Astrocyte (in vitro differentiated cells and primary cell): ENCODE measurements around the gene KCNH6. TPM values are rescaled to one million over a fixed set of nuclear protein-coding genes. Genes with fewer than 3 reads are reported as not detected.

Experiments
- DNase-seq: peaks from one replicate; pipeline ENCODE4 v3.0.0-alpha.2; 2010; ENCODE audit warnings: low read depth
- FAIRE-seq: peaks from 2 replicates; lab custom pipeline; 2011; peaks lifted over from hg19 to GRCh38; lab: Jason Lieb, UNC
- H2AFZ ChIP-seq: 2 replicates; pipeline ENCODE4 v1.6.0; 2012; ENCODE audit warnings: low read depth, low read length, inconsistent platforms
- H3K27ac ChIP-seq: 2 replicates; pipeline ENCODE4 v1.5.1; 2011; ENCODE audit warnings: low read depth, low read length, inconsistent platforms
- H3K27me3 ChIP-seq: 2 replicates; pipeline ENCODE4 v1.6.0; 2011; ENCODE audit warnings: low read length, inconsistent platforms; ENCODE audit not compliant: insufficient read depth
- H3K36me3 ChIP-seq: 2 replicates; pipeline ENCODE4 v1.5.1; 2011; ENCODE audit warnings: low read length, inconsistent platforms; ENCODE audit not compliant: insufficient read depth
- H3K4me1 ChIP-seq: 2 replicates; pipeline ENCODE4 v1.5.1; 2011; ENCODE audit warnings: low read length, inconsistent platforms; ENCODE audit not compliant: insufficient read depth
- H3K4me2 ChIP-seq: 2 replicates; pipeline ENCODE4 v1.6.0; 2012; ENCODE audit warnings: low read length, inconsistent platforms
- H3K4me3 ChIP-seq: 2 replicates; pipeline ENCODE4 v1.5.1; 2011; ENCODE audit warnings: low read depth, mild to moderate bottlenecking, low read length, inconsistent platforms; ENCODE audit not compliant: insufficient read depth
- H3K79me2 ChIP-seq: 2 replicates; pipeline ENCODE4 v1.6.0; 2012; ENCODE audit warnings: mild to moderate bottlenecking, low read length, inconsistent platforms; ENCODE audit not compliant: insufficient read depth
- H3K9ac ChIP-seq: 2 replicates; pipeline ENCODE4 v1.6.0; 2012; ENCODE audit warnings: mild to moderate bottlenecking, low read length, inconsistent platforms
- H3K9me3 ChIP-seq: 2 replicates; pipeline ENCODE4 v1.5.1; 2012; ENCODE audit warnings: low read depth, mild to moderate bottlenecking, low read length, inconsistent platforms; ENCODE audit not compliant: insufficient read depth
- H4K20me1 ChIP-seq: 2 replicates; pipeline ENCODE4 v1.6.0; 2012; ENCODE audit warnings: low read length, inconsistent platforms; ENCODE audit not compliant: insufficient read depth
- H3K27ac Mint-ChIP-seq: one replicate; pipeline ENCODE4 v1.8.0; 2021; ENCODE audit warnings: mild to moderate bottlenecking, mixed read lengths; ENCODE audit not compliant: unreplicated experiment
- H3K27me3 Mint-ChIP-seq: one replicate; pipeline ENCODE4 v1.8.0; 2021; ENCODE audit warnings: low read depth, mixed read lengths; ENCODE audit not compliant: unreplicated experiment
- H3K36me3 Mint-ChIP-seq: one replicate; pipeline ENCODE4 v1.8.0; 2021; ENCODE audit warnings: low read depth, mixed read lengths; ENCODE audit not compliant: unreplicated experiment
- H3K4me1 Mint-ChIP-seq: one replicate; pipeline ENCODE4 v1.8.0; 2021; ENCODE audit warnings: low read depth, mixed read lengths; ENCODE audit not compliant: unreplicated experiment
- H3K4me3 Mint-ChIP-seq: one replicate; pipeline ENCODE4 v1.8.0; 2021; ENCODE audit warnings: mild to moderate bottlenecking, moderate library complexity, mixed read lengths; ENCODE audit not compliant: unreplicated experiment
- H3K9me3 Mint-ChIP-seq: one replicate; pipeline ENCODE4 v1.8.0; 2021; ENCODE audit warnings: mild to moderate bottlenecking, mixed read lengths; ENCODE audit not compliant: unreplicated experiment
- EZH2 ChIP-seq: IDR thresholded peaks from 2 replicates; pipeline ENCODE4 v1.6.1; 2012; ENCODE audit warnings: mild to moderate bottlenecking, low read length, inconsistent platforms; ENCODE audit not compliant: insufficient read depth
- total RNA-seq: library from RNA; stranded (reverse); gene quantifications from 2 replicates; pipeline ENCODE4 v1.2.1, GENCODE V29; 2021
- TF ChIP-seq, protein P1 (sequence below): IDR thresholded peaks from 2 replicates; pipeline ENCODE4 v1.5.1; 2011; ENCODE audit warnings: low read depth, mild to moderate bottlenecking, inconsistent platforms, low read length, moderate library complexity; ENCODE audit not compliant: insufficient read depth

Gene KCNH6
- total RNA-seq, 1 donor from 2014 or later = not detected

GRCh38 chr17:63537001-63537400 lies 13.8 kb downstream of the KCNH6 start:
- Mint-ChIP-seq H3K4me1 (no peaks in the 10 kb centered on the region), H3K9me3 (peaks cover 5% of the 10 kb centered on the region), H3K36me3 (no peaks in the 10 kb centered on the region), H3K27me3 (peaks cover 65% of the 10 kb centered on the region), H3K4me3 (no peak overlapping the region), H3K27ac (no peak overlapping the region)
- Histone ChIP-seq H3K4me3 (no peak overlapping the region), H3K4me2 (no peak overlapping the region), H3K27me3 (peaks cover 31% of the 10 kb centered on the region), H2AFZ (no peak overlapping the region), H3K9me3 (no peaks in the 10 kb centered on the region), H3K79me2 (no peaks in the 10 kb centered on the region), H3K27ac (no peak overlapping the region), H3K9ac (no peak overlapping the region), H4K20me1 (no peaks in the 10 kb centered on the region), H3K4me1 (peaks cover 7% of the 10 kb centered on the region), H3K36me3 (no peaks in the 10 kb centered on the region)
- FAIRE-seq = no peak
- TF ChIP-seq, protein P1, sequence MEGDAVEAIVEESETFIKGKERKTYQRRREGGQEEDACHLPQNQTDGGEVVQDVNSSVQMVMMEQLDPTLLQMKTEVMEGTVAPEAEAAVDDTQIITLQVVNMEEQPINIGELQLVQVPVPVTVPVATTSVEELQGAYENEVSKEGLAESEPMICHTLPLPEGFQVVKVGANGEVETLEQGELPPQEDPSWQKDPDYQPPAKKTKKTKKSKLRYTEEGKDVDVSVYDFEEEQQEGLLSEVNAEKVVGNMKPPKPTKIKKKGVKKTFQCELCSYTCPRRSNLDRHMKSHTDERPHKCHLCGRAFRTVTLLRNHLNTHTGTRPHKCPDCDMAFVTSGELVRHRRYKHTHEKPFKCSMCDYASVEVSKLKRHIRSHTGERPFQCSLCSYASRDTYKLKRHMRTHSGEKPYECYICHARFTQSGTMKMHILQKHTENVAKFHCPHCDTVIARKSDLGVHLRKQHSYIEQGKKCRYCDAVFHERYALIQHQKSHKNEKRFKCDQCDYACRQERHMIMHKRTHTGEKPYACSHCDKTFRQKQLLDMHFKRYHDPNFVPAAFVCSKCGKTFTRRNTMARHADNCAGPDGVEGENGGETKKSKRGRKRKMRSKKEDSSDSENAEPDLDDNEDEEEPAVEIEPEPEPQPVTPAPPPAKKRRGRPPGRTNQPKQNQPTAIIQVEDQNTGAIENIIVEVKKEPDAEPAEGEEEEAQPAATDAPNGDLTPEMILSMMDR = no peak
- no peak for TF ChIP-seq EZH2
- DNase-seq = no peak

DNA sequence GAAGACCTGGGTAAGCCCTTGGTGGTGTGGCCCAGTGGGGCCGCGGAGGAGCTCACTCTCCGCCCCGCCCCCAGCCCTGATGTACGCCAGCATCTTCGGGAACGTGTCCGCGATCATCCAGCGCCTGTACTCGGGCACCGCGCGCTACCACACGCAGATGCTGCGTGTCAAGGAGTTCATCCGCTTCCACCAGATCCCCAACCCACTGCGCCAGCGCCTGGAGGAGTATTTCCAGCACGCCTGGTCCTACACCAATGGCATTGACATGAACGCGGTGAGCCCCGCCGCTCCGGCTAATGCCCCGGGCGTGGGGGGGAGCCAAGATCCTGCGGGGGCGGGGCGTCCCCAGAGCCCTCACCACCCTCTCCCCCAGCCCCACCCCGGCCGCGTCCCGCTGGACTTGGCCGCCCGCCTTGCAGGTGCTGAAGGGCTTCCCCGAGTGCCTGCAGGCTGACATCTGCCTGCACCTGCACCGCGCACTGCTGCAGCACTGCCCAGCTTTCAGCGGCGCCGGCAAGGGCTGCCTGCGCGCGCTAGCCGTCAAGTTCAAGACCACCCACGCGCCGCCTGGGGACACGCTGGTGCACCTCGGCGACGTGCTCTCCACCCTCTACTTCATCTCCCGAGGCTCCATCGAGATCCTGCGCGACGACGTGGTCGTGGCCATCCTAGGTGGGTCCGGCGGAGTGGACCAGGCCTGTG lies 15.0 kb downstream of the KCNH6 start:
- TF ChIP-seq EZH2 = peak; percentile 84
- TF ChIP-seq, protein P1 = no peak
- H3K27me3 ChIP-seq = peaks cover 29% of the 10 kb centered on the region
- H3K4me3 ChIP-seq = no peak overlapping the region
- H2AFZ ChIP-seq = peak overlapping the region; percentile 47
- H3K27me3 Mint-ChIP-seq = peaks cover 57% of the 10 kb centered on the region
- no peak for FAIRE-seq
- no peaks in the 10 kb centered on the region for H3K9me3 ChIP-seq
- no peak overlapping the region for H3K27ac Mint-ChIP-seq
- H3K9ac ChIP-seq = no peak overlapping the region
- H3K4me3 Mint-ChIP-seq = no peak overlapping the region
- no peaks in the 10 kb centered on the region for H3K36me3 Mint-ChIP-seq
- no peaks in the 10 kb centered on the region for H3K4me1 Mint-ChIP-seq
- H3K27ac ChIP-seq = no peak overlapping the region
- peaks cover 5% of the 10 kb centered on the region for H3K9me3 Mint-ChIP-seq
- DNase-seq = no peak
- H4K20me1 ChIP-seq = no peaks in the 10 kb centered on the region
- peaks cover 7% of the 10 kb centered on the region for H3K4me1 ChIP-seq
- H3K79me2 ChIP-seq = no peaks in the 10 kb centered on the region
- peak overlapping the region; percentile 64 for H3K4me2 ChIP-seq
- no peaks in the 10 kb centered on the region for H3K36me3 ChIP-seq
